Panc1 (cell line): ENCODE results near the gene PEX19.

Source experiments
- POLR2AphosphoS5 ChIP-seq: IDR thresholded peaks from 2 replicates; pipeline ENCODE4 v1.6.1; 2012; ENCODE audit warnings: mild to moderate bottlenecking, low read depth, low read length, moderate library complexity
- TF ChIP-seq, protein P1 (sequence below): fragments of 450-650 bp; IDR thresholded peaks from 2 replicates; pipeline ENCODE4 v1.5.1; 2017; ENCODE audit warnings: mild to moderate bottlenecking

DNA sequence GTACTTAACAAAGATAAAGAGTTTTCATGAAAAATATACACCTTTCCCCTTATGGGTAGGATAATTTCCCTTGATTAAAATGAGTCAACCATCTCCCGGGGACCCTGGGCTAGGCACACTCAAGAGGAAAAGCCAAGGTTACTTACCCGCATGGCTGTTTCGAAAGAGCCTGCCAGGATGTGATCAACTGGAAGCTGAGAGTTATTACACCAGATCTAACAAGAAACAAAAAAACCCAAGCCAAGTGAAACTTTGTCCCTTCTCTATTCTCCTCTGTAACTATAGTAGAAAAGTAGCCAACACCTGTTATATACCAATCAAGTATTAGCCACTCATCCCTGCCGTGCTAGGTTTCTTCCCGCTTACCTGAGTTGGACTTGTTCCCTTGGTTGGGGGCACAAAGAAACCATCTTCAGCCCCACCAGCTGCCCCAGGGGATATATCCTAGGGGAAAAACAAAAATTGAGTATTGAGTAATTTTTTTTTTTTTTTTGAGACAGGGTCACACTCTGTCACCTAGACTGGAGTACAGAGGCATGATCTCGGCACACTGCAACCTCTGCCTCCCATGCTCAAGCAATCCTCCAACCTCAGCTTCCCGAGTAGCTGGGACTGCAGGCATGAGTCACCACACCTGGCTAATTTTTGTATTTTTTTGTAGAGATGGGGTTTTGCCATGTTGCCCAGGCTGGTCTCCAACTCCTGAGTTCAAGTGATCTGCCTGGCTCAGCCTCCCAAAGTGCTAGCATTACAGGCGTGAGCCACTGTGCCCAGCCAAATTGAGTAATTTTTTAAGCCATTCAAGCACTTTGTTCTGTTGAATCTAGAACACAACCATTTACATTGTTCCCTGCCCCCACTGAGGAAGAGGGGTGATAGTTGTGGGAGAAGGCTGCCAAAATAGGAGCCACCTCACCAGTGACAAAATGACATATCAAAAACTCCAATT lies 8.4 kb upstream of the PEX19 start:
- TF ChIP-seq, protein P1, sequence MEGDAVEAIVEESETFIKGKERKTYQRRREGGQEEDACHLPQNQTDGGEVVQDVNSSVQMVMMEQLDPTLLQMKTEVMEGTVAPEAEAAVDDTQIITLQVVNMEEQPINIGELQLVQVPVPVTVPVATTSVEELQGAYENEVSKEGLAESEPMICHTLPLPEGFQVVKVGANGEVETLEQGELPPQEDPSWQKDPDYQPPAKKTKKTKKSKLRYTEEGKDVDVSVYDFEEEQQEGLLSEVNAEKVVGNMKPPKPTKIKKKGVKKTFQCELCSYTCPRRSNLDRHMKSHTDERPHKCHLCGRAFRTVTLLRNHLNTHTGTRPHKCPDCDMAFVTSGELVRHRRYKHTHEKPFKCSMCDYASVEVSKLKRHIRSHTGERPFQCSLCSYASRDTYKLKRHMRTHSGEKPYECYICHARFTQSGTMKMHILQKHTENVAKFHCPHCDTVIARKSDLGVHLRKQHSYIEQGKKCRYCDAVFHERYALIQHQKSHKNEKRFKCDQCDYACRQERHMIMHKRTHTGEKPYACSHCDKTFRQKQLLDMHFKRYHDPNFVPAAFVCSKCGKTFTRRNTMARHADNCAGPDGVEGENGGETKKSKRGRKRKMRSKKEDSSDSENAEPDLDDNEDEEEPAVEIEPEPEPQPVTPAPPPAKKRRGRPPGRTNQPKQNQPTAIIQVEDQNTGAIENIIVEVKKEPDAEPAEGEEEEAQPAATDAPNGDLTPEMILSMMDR, result no peak
- TF ChIP-seq POLR2AphosphoS5, result no peak
